HG03196 (cell line): ENCODE data around the gene CCND1.

Experiments used
- ATAC-seq: cut with Tn5 transposase; IDR thresholded peaks from one replicate; pipeline ENCODE4 v1.9.1; 2021; ENCODE audit not compliant: unreplicated experiment

Gene CCND1

GRCh38 chr11:69640260-69640994 lies 529 bp upstream of the CCND1 start:
- no peak for ATAC-seq

- no peak for ATAC-seq
These were observed 959 bp downstream of the CCND1 start for GRCh38 chr11:69641681-69642548.

GRCh38 chr11:69642549-69642912 lies 1.6 kb downstream of the CCND1 start:
- ATAC-seq = no peak

DNA sequence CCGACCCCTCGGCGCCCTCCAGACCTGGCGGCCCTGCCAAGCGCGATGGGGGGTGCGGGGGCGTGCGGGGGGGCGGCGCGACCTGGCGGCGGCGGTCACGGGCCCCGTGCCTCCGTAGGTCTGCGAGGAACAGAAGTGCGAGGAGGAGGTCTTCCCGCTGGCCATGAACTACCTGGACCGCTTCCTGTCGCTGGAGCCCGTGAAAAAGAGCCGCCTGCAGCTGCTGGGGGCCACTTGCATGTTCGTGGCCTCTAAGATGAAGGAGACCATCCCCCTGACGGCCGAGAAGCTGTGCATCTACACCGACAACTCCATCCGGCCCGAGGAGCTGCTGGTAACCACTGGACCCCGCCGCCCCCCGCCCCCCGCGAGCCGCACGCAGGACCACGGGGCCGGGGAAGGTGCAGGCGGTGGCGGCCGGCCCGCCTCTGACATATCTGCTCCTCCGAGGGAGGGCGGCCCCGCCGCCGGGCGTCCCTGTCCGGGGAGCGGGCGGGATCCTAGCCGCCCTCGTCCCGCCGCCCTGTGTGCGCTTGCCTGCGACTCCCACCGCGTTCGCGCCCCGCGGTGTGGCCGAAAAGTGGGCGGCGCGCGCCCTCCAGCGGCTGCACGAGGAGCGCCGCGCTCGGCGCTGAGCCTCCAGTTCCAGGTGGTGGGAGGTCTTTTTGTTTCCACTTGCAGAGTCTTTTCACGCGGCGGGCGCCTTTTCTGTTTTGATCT lies 2.1 kb downstream of the CCND1 start:
- ATAC-seq = no peak

- ATAC-seq = no peak
These were observed 2.7 kb downstream of the CCND1 start for GRCh38 chr11:69643646-69644045.

- no peak for ATAC-seq
These were observed 3.4 kb downstream of the CCND1 start for GRCh38 chr11:69644071-69644961.

GRCh38 chr11:69644962-69645675 lies 4.2 kb downstream of the CCND1 start:
- ATAC-seq = no peak

- no peak for ATAC-seq
These were observed 5.0 kb downstream of the CCND1 start for GRCh38 chr11:69645801-69646492.

DNA sequence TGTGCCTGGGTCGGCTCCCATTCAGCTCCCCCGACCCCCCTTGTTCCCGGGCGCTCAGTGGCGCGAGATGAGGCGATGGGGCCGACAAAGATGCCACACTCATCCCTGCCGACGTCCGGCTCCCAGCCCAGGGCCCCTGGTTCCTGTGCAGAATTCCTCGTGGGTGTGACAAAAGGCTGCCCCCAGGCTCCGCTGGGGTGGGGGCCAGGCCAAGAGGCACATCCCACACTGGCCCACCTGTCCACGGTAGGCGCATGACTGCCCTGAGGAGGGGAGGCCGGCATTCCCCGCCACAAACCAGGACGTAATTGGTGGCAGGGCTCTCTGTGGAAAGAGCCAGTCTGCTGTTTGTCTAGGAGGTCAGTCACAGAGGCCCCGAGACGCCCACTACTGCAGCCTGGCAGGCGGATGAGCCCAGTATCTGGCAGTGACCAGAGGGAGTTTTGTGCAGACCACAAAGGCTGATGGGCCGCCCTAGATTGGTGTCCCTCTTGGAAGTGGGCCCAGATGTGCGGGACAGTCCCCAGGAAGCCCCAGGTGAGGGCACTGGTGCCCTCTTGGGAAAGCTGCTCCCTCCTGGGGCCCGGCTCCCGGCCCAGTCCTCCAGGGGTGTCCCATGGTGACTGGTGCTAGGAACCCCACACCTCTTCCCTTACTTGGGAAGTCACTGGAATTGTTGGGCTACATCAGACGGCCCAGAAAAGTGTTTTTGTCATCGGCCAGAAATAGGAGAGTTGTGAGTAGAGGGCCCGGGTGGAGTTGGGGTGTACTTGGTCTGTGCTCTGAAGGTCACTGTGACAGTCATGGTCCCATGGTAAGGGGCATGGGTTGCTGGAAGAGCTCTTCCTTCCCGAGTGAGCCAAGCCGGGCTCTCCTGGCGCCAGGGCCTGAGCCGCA lies 5.8 kb downstream of the CCND1 start:
- ATAC-seq = no peak

GRCh38 chr11:69647390-69647748 lies 6.4 kb downstream of the CCND1 start:
- ATAC-seq = no peak

DNA sequence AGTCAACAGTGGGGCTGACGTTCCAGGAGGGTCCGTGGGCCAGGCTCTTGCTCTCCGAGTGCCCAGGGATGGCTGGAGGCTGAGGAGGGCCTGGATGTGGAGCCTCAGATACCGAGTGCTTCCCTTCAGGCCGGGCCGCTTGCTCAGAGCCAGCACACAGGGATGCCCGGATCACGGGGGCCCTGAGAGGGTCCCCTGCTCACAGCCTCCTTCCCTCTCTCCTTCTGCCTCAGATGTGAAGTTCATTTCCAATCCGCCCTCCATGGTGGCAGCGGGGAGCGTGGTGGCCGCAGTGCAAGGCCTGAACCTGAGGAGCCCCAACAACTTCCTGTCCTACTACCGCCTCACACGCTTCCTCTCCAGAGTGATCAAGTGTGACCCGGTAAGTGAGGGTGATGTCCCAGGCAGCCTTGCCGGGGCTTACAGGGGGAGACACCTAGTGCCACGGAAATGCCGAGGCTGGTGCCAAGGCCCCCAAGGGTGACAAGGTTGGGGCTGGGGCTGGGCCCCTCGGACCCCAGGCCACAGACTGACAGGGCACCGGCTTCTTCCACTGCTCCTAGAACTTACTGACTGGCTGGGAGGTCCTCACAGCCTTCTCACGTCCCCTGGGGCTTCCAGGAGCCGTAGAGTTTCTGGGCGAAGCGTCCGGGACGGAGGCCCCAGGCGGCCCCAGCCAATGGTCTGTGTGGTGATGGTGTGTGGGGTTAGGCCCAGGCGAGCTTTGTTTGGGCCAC lies 7.0 kb downstream of the CCND1 start:
- ATAC-seq = no peak

DNA sequence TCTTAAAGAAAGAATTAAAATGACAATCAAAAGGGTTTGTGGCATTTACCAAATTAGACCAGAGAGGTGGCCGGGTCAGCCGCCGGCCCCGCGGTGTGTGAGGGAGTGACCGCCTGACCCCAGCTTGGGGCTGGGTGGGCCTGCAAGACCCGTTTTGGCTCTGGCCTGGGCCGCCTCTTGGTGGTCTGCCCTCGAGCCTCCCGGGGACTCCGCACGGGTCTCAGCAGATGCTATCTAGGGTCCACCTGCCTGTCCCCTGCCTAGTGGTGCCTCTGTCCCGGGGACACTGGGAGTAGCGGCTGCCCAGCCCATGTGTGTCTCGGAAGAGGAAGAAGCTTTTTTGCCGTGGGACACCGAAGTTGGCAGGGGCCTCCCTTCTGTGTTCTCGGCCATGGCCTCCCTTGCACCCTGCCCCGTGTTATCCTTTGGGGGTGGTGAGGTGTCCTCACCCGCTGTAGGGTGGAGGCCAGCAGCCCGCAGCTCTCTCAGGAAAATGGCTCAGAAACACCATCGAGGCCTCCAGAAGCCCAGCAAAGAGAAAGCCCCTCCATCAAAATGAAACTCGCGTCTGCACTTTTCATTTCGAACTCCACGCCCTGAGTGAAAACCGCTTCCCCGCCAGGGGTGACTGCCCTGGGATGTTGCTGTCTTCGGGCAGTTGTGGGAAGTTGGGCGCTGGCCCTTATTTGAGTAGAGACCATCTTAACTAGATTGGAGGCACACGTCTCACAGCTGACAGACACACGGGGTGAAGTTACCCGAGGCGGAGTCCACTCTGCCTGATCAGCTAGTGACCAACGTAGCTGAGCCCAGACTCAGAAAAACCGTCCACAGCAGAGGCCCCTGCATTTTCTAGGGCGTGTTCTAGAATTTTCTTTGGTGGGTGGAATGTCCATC lies 8.0 kb downstream of the CCND1 start:
- no peak for ATAC-seq

- ATAC-seq = no peak
These were observed 8.6 kb downstream of the CCND1 start for GRCh38 chr11:69649576-69649900.

DNA sequence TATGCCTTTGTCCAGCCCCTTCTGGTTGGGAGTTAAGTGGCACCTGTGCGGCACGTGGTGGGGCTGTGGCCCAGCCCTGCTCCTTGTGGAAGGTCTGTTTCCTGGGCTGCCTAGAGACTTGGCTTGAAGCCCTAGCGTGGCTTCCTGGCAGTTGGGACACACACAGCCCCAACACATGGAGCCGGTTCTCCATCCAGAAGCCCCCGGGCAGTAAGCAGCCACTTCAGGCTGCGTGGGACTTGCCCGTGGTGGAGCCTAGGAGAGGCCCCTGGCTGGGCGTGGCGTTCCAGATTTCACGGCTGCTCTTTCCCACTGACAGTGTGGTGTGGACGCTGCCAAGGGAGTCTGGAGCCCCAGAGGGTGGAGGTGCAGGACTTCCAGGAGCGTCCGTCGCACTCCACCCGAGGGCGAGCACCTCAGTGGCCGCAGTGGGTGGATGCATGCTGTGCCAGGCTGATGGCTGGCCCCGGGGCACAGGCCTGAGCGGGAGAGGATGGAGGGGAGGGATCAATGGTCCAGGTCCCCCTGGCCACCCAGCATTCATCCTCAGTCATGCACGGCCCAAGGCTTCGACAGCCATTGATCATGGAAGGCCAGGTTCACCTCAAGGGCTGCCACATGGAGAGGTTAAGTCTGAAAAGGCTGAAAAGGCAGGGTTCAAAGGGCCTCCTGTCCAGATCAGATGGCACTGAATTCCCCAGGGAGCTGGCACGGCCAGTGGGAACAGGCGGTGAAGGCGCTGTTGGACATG lies 9.3 kb downstream of the CCND1 start:
- ATAC-seq = no peak

DNA sequence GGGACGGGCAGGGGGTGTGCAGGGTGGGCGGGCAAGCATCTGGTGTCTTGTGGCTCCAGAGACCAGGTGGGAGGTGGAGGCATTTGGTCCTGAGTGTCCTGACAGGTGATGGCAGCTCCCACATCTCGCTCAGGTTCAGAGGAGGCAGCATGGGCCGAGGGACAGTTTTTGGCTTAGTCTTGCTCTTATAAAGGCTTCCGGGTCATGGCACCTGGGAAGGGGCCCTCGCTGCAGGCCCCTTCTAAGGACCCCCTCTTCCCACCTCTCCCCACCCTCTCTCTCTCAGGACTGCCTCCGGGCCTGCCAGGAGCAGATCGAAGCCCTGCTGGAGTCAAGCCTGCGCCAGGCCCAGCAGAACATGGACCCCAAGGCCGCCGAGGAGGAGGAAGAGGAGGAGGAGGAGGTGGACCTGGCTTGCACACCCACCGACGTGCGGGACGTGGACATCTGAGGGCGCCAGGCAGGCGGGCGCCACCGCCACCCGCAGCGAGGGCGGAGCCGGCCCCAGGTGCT lies 9.9 kb downstream of the CCND1 start:
- ATAC-seq = no peak
